Measurements from ENCODE around the gene ZSCAN10. TPM values are rescaled to one million over a fixed set of nuclear protein-coding genes. Genes with fewer than 3 reads are reported as not detected.
A peak's percentile ranks its signal among the peaks of the same experiment; 100 is the strongest.

ZSCAN10 gene
- not detected for polyA plus RNA-seq (2013, experiment 1 of 2; ENCODE audit: insufficient read length)
- not detected for polyA plus RNA-seq (2013, experiment 2 of 2; ENCODE audit: insufficient read length)

- no peak for DNase-seq
Observed at GRCh38 chr16:3098459-3099394, at the start of gene ZSCAN10. TSS of gene ZSCAN10 (minus strand) at chr16:3099294. CDS start at chr16:3092937, 6,357 bp downstream.

- DNase-seq, result no peak
Observed at GRCh38 chr16:3148256-3149192, 49.4 kb upstream of the ZSCAN10 start.

DNA sequence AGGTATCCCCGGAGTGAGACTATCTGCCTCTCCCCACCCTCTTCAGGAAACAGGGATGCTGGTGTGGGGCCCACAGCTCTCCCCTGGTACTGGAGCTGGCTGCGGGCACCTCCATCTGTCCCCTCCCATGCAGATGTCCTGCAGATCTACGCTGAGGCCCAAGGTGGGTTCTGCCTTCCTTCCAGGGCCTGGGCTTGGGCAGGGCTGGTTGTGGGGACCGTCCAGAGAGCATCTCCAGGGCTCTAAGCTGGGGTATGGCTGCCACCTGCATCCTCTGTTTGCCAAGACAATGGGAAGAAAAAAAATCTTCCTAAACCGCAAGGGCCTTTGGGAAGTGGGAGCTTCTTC, 48.6 kb upstream of the ZSCAN10 start:
- DNase-seq, result no peak

GRCh38 chr16:3147046-3147756, 48.1 kb upstream of the ZSCAN10 start:
- no peak for DNase-seq

GRCh38 chr16:3145660-3146059, 46.6 kb upstream of the ZSCAN10 start:
- no peak for DNase-seq

DNA sequence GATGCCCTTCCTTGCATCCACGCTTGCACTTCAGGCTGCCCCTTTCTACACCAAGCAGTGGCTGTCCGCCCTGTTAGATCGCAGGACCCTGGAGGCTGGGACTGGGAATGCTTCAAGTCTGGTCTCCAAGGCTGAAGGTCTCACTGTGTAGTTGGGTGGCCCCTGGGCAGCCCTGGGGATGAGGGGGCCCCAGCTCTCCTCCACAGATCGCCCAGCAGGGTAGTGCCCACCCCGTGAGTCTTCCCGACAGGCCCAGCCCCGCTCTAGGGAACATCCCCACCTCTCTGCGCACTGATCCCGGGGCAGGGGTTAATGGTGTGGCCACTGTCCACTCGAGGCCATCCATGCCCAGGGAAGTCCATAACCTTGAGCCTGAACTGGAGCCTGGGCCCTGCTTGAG, 46.1 kb upstream of the ZSCAN10 start:
- DNase-seq, result no peak

DNA sequence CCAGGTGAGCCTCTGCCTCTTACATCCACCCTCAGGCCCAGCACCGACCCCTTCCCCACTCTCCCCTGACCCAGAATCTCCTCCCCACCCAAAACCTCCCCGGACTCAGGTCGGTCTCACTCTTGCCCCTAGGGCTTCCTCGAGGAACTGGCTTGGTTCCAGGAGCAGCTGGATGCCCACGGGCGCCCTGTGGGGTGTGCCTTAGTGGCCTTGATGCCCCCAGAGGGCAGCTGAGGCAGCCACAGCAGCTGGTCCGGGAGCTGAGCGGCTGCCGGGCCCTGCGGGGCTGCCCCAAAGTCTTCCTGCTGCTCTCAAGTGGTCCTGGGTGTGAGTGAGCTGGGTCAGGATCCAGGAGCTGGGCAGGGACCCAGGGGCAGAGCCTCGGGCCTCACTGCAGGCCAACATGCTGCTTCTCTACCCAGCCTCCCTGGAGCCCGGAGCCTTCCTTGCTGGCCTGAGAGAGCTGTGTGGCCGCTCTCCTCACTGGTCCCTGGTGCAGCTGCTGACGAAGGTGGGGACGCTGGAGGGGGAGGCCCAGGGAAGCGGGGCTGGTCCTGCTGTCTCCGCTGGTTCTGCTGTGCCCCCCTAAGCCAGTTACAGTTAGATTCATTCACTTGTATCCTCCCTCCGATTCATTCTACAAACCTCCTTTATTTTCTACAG, 45.4 kb upstream of the ZSCAN10 start:
- no peak for DNase-seq

DNA sequence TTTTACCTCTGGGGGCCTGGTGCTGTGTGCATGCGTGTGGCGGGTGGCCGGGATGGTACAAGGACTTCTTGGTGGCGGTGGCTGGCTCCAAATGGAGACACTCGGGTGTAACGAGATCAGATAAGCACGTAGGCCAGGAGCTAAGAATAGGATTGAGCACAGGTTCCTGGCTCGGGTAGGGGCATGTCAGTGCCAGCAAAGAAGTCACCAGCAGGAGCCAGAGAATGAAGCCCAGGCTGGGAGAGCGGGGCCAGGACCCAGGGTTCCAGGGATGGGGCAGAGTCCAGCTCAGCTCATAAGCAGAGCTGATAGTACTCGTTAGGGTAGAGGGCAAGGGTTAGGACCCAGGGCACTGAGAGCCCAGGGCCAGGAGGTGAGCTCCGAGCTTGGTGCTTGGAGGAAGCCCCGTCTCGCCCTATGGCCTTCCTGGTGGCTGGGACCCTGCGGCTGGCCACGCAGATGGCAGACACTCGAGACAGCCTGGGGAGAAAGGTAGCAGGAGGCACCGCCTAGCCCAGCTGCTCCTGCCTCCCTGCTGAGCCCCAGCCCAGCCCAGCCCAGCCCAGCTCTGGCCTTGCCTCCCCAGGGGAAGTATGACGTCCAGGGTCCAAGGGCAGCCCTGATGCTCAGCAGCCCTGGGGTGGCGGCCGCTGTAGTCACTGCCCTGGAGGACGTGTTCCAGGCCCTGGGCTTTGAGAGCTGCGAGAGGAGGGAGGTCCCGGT, 44.7 kb upstream of the ZSCAN10 start:
- no peak for DNase-seq

DNA sequence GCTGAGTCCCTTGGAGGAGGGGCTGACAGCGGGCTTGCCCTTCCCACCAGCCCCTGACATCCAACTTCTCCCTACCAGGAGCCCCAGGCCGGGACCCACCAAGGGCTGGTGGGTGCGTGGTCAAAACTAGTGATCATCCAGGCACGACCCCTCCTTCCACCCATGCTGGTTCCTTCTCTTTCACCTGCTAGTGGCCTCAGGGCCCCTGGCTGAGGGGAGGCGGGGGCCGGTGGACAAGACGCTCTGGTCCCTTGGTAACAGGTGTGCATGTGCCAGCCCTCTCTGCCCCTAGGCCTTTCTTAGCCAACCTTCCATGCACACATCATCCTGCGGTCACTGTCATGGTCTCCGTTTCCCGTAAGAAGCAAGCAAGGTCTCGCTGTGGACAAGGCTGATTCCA, 44.1 kb upstream of the ZSCAN10 start:
- DNase-seq, result no peak

DNA sequence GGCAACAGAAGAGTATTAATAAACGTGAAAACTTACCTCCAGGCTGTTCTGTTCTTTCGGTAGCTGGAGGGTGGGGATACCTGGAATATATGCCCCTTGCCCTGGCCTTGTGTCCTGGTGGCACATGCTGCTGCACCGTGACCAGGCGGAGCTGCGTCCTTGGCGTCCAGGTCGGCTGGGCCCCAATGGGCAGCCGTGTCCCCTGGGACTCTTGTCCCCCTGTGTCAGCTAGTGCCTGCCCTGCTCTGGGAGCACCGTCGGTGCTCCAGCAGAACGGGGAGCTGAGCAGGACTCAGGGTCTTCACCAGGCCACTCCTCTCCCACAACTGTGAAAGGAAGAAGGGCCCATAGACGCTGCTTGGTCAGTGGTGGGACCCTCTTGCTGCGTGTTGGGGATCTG, 43.7 kb upstream of the ZSCAN10 start:
- no peak for DNase-seq

GRCh38 chr16:3142327-3142726, 43.2 kb upstream of the ZSCAN10 start:
- no peak for DNase-seq

- DNase-seq, result no peak
Observed at GRCh38 chr16:3141781-3142311, 42.8 kb upstream of the ZSCAN10 start.

DNA sequence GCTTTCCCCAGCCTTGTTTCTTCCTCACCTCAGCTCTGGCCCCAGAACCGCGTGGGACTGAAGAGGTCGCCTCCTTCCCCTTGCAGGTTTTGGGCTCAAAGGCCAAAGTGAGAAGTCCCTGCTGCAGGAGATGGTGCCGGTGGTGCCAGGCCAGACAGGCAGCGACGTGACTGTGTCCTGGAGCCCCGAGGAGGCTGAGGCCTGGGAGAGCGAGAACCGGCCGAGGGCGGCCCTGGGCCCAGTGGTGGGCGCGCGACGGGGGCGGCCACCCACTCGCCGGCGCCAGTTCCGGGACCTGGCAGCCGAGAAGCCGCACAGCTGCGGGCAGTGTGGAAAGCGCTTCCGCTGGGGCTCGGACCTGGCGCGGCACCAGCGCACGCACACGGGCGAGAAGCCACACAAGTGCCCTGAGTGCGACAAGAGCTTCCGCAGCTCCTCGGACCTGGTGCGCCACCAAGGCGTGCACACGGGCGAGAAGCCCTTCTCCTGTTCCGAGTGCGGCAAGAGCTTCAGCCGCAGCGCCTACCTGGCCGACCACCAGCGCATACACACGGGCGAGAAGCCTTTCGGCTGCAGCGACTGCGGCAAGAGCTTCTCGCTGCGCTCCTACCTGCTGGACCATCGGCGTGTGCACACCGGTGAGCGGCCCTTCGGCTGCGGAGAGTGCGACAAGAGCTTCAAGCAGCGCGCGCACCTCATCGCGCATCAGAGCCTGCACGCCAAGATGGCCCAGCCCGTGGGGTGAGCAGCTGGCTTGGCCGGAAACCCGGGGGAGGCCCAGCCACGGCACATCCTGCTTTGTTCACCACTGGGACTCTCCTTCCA, 41.7 kb upstream of the ZSCAN10 start:
- no peak for DNase-seq

DNA sequence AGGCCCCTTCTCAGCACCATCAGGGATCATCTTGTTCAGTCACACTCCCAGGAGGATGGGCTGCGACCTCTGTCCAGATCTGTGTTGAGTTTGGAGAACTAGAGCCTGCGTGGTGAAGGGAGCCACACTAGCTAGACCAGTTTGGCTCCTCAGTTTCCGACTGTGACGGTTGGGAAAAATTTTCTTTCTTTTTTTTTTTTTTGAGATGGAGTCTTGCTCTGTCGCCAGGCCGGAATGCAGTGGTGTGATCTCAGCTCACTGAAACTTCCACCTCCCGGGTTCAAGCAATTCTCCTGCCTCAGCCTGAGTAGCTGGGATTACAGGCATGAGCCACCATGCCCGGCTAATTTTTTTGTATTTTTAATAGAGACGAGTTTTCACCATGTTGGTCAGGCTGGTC, 40.5 kb upstream of the ZSCAN10 start:
- peak; percentile 51 for DNase-seq

DNA sequence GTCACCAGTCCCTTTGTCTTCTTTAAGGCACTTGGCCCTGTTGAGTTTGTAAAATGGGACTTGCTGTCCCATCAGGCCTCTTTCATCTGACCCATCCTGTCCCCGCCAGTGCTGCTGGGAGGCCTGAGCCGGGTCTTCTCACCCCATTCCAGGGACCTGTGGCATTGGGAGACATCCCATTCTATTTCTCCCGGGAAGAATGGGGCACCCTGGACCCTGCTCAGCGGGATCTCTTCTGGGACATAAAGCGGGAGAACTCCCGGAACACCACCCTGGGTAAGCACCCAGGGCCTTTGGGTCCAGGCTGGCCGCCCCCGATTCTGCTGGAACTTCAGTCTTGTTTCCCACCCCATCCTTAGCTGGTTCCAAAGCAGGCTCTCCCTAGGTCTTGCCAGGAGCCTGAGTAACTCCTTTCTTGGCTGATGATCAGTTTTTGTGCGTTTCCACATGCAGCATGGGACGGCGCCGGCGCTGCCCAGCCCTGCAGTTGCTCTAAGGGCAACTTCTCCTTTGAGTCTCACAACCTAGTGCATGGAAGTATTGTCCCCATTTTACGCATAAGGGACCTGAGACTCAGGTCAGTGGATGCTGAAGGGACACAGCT, 39.8 kb upstream of the ZSCAN10 start:
- no peak for DNase-seq

DNA sequence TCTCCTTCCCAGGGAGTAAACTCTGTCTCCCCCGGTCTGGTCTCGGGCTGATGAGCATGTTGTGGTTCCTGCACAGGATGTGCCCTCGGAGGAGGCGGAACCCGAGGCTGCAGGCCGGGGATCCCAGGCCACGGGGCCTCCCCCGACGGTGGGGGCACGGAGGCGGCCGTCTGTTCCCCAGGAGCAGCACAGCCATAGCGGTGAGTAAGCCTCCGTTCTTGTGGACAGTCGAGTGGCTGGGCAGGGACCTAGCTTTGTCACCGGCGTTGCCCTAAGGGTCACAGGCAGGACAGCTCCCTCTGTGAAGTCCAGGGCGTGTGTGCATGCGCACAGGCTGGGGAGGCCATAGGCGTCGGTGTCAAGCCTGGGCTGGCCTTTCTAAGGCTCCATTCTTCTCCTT, 39.2 kb upstream of the ZSCAN10 start:
- no peak for DNase-seq

DNA sequence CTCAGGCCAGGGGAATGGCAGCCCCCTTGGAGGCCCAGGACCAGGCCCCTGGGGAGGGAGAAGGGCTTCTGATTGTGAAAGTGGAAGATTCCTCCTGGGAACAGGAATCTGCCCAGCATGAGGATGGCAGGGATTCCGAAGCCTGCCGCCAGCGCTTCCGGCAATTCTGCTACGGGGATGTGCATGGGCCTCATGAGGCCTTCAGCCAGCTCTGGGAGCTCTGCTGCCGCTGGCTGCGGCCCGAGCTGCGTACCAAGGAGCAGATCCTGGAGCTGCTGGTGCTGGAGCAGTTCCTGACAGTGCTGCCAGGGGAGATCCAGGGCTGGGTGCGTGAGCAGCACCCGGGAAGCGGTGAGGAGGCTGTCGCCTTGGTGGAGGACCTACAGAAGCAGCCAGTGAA, 38.2 kb upstream of the ZSCAN10 start:
- no peak for DNase-seq

- DNase-seq, result no peak
Observed at GRCh38 chr16:3135126-3135715, 36.1 kb upstream of the ZSCAN10 start.
